Measurements from ENCODE around the gene CAMTA1.

- TF ChIP-seq CTCF (optimal IDR thresholded peaks at IDR 0.05 in 1 of 3, IDR thresholded peaks at IDR 0.05 in 1 of 3, conservative IDR thresholded peaks at IDR 0.05 in 1 of 3; ENCODE audit: extremely low read depth in 1 of 3, insufficient read depth in 2 of 3, low read length in 3 of 3) (no peak), EZH2 (IDR thresholded peaks at IDR 0.05; ENCODE audit: low read length) (no peak)
Measured at GRCh38 chr1:7341145-7341905, 556.1 kb downstream of the CAMTA1 start.

All from keratinocyte (primary cell).